ENCODE results near the gene IFIT5.

DNA sequence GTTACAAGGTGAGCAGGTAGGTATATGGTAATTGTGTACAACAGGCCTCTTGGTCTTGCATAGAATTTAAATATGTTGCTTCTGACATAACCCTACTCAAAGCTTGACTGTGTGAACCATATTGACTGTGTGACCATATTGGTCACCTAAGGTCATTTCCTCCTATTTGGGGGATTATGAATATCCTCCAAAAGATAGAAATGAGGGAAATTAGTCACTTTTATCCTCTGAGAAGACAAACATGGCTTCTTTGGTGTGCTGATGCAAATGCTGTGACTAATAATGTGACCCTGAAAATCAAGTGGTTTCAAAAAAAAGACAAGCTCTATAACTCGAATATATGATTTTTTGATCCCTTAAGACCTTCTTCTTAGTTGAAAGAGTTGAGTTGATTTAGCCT, 27.9 kb downstream of the IFIT5 start:
- TF ChIP-seq CTCF (IDR thresholded peaks at IDR 0.05; ENCODE audit: poor library complexity) (no peak), EZH2phosphoT487 (IDR thresholded peaks at IDR 0.05; ENCODE audit: low read depth, severe bottlenecking, unreplicated experiment) (no peak), EZH2 (IDR thresholded peaks at IDR 0.05; ENCODE audit: borderline replicate concordance) (no peak)

Measured in hepatocyte (in vitro differentiated cells).